Stimulated activated naive CD4-positive, alpha-beta T cell (primary cell): Measurements from ENCODE around the gene SLC30A10.
"Not testable (repeated sequence)": the region's sequence is repeated elsewhere in the genome, so short reads cannot be mapped to it uniquely, and the experiment has no call there.

ENCODE experiments used
- DNase-seq, 6 experiments: peaks; one replicate each; lab custom pipeline; 2025; lab: John Stamatoyannopoulos, UW

SLC30A10 gene

DNA sequence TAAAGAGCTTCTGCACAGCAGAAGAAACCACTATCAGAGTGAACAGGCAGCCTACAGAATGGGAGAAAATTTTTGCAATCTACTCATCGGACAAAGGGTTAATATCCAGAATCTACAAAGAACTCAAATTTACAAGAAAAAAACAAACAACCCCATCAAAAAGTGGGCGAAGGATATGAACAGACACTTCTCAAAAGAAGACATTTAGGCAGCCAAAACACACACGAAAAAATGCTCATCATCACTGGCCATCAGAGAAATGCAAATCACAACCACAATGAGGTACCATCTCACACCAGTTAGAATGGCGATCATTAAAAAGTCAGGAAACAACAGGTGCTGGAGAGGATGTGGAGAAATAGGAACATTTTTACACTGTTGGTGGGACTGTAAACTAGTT, 36.5 kb downstream of the SLC30A10 start:
- not testable (repeated sequence) for DNase-seq

DNA sequence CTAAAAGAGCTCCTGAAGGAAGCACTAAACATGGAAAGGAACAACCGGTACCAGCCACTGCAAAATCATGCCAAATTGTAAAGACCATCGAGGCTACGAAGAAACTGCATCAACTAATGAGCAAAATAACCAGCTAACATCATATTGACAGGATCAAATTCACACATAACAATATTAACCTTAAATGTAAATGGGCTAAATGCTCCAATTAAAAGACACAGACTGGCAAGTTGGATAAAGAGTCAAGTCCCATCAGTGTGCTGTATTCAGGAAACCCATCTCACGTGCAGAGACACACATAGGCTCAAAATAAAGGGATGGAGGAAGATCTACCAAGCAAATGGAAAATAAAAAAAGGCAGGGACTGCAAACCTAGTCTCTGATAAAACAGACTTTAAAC, 39.7 kb downstream of the SLC30A10 start:
- DNase-seq: not testable (repeated sequence)

DNA sequence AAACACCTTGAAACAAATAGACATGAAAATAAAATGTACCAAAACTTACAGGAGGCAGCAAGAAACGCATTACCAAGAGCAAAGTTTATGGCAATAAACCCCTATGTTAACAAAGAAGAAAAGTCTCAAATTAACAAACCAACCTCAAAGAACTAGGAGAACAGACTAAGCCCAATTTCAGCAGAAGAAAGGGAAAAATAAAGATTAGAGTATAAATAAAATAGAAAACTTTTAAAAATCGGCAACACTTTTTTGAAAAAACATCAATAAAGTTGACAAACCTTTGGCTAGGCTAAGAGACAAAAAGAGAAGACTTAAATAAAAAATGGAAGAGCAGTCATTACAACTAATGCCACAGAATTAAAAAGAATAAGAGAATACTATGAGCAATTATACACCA, 42.7 kb downstream of the SLC30A10 start:
- no peak for DNase-seq

DNA sequence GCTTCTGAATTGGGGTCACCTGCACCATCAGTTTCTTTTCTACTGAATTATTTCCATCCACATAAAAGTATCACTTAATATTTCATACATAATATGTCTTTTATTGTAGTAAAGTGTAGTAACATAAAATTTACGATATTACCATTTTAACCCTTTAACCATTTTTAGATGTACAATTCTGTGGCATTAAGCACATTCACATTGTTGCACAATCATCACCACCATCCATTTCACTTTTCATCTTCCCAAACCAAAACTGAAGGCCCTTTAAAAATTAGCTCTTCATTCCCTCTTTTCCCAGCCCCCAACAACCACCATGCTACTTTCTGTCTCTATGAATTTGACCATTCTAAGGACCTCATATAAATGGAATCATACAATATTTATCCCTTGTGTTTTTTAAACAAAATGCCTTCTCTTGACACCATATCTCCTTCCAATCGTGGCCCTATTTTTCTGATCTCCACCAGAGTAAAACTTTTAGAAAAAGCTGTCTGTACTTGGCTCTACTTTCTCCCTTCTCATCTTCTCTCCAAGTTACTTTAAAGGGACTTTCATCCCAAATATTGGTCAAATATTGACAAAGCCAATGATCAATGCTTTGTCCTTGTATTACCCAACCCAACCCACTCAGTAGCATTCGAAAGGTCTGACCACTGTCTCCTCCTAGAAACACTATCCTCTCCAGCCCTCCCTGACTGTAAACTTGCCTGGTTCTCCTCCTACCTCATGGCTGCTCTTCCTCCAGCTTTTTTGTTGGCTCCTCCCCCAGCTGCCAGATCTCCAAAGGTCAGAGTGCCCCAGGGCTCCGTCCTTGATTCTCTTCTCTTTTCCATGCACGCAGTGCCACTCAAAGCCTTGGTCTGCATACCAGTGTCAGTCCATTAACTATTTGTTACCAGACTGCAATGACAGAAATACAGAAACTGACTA, 44.7 kb downstream of the SLC30A10 start:
- DNase-seq: no peak

DNA sequence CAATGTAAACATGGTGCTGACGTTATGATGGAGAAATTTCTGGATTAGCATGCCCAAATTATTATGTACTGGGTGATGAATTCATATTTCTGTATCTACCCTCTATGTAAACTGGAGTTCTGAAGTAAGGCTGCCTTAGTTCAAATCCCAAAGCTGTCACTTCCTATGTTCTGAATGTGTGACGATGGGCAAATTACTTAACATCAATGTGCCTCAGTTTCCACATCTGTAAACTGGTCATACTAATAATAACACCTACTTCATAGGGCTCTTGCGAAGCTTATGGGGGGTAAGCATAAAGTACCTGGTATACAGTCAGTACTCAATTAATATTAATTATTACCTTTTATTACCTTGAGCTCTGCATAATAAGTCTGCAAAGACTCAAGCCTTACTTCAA, 45.6 kb downstream of the SLC30A10 start:
- DNase-seq: no peak

DNA sequence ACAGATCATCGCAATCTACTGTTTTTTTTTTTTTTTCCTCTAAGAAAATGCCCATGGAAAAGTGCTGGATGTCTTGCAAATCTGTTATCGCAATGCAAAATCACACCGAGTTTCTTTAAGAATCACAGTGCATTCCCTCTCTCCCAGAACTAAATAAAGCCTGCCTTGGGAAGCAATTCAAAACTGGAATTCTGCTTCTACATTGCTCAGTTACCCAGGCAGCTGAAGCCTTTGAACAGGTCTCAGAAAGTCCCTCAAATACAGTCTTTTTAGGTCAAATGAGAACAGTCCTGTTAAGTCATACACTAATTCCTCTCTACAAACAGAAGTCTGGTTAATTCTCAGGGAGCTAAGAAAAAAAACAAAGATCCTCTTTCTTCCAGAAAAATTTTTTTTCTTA, 46.3 kb downstream of the SLC30A10 start:
- DNase-seq: no peak

DNA sequence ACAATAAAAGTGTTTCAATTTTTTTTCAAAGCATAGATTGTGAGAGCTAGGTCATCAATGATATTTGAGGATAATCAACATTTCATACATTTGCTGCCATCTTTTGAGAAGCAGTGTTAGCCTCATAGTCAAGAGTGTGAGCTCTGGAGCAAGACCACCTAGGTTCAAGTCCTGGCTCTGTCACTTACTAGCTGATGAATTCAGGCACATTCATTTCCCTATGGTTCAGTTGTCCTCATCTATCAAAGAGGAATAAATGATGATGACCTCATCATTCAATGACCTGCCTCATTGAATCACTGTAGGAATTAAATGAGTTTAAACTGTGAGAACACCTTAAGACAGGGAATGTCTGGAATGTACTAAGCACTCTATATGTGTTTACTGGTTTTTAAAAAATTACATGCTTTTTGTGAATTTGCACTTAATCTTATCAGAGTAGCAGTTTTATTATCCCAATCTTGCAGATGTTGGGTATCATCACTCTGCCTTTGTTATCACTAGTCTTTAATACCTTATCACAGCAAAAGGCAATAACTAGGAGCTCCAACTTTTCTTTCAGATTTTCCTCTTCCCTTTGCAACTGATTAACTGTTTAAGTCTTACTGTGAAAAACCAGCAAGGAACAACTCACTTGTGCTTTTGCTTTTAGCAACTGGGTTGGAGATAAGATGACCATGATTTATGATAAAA, 47.4 kb downstream of the SLC30A10 start:
- DNase-seq: no peak

DNA sequence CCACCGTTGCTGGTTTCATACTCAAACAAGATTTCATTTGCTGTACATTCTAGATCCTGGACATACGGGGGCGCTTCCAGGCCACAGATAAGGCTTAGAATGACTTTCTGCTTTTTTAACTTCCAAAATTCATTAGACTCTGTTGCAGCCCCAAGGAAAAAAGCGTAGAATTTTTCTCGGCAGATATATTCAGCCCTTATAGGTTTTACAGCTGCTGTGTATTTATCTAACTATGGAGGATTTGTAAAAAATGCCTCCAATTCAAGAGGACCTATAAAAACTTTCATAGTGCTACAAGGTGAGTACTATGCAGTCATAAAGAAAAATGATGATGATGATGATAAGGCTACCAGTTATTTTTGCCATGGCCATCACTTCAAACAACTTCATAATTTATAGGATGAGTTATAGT, 51.6 kb downstream of the SLC30A10 start:
- DNase-seq: no peak

DNA sequence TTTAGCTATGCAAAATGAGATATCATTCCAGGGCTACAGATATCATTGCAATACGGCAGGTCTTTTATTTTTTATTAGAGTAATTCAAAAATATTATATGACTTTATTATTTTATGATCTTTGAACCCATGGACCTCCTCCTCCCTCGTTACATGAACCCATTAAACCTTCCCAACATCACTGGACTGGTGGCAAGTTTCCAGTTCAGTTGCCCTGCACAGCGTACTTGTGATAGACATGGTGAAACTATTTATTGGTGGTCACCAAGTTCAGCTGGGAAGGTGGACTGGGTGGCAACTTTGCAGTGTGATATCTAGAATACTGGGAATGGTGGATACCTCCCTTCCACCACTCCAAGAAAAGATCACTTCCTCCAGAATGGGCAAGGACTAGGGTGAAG, 52.5 kb downstream of the SLC30A10 start:
- DNase-seq: no peak

DNA sequence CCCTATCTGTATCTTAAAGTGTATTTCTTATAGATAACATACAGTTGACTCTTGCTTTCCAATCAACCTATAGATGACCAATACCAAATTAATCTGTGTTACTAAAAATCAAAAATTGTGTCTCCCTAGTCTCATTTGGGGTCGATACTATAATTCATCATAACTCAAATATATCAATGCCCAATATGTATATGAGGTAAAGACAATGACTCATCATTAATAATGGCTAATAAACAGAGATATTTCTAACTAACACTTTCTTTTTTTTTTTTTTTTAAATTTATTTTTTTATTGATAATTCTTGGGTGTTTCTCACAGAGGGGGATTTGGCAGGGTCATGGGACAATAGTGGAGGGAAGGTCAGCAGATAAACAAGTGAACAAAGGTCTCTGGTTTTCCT, 55.8 kb downstream of the SLC30A10 start:
- DNase-seq: not testable (repeated sequence)

DNA sequence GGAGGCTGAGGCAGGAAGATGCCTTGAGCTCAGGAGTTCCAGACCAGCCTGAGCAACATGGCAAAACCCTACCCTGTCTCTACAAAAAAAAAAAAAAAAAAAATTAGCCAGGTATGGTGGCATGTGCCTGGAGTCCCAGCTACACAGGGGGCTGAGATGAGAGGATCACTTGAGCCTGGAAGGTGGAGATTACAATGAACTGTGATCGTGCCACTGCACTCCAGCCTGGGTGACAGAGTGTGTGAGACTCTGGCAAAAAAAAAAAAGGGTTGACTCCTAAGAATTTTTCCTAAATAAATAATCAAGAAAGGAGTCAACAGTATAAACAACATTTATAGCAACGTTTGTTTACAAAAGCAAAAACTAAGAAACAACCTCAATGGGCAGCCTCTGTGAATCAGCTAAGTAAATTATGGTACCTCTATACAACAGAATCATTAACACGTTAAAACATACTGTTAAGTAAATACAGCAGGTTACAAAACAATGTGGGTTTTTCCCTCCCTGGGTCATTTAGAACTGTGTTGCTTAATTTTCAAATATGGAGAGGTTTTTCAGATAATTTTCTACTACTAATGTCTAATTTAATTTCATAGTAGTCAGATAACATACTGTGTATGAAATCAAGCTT, 56.8 kb downstream of the SLC30A10 start:
- no peak for DNase-seq

DNA sequence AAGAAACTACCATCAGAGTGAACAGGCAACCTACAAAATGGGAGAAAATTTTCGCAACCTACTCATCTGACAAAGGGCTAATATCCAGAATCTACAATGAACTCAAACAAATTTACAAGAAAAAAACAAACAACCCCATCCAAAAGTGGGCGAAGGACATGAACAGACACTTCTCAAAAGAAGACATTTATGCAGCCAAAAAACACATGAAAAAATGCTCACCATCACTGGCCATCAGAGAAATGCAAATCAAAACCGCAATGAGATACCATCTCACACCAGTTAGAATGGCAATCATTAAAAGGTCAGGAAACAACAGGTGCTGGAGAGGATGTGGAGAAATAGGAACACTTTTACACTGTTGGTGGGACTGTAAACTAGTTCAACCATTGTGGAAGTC, 59.7 kb downstream of the SLC30A10 start:
- not testable (repeated sequence) for DNase-seq
